Brain microvascular endothelial cell (primary cell): ENCODE measurements around the gene HS3ST3A1.

ENCODE experiments used
- DNase-seq: peaks from one replicate; pipeline ENCODE4 v3.0.0-alpha.2; 2020
- H3K27ac ChIP-seq: fragments of 250-450 bp; sonication (Bioruptor Pico); 2 replicates; pipeline ENCODE4 v1.5.1; 2020; ENCODE audit warnings: mild to moderate bottlenecking, moderate library complexity
- H3K27me3 ChIP-seq: fragments of 250-450 bp; sonication (Bioruptor Pico); replicated peaks from 2 replicates; pipeline ENCODE4 v1.5.1; 2020; ENCODE audit warnings: mild to moderate bottlenecking
- H3K36me3 ChIP-seq: fragments of 250-450 bp; sonication (Bioruptor Pico); replicated peaks from 2 replicates; pipeline ENCODE4 v1.5.1; 2020; ENCODE audit warnings: mild to moderate bottlenecking
- H3K4me3 ChIP-seq: 2 replicates; pipeline ENCODE4 v1.5.1; 2011; ENCODE audit warnings: low read depth, mild to moderate bottlenecking, control low read depth, low read length, moderate library complexity
- CTCF ChIP-seq: IDR thresholded peaks from 2 replicates; pipeline ENCODE4 v1.5.1; 2011; ENCODE audit warnings: low read depth, mild to moderate bottlenecking, moderate library complexity, low read length, control low read depth, inconsistent platforms; ENCODE audit errors: missing control alignments
- in situ Hi-C: cut with HindIII; loops from 2 replicates; pipeline ENCODE4 v1.10.0; 2017; ENCODE audit warnings: low sequenced_read_pairs, low pct_ligation_motif_present

Gene HS3ST3A1

GRCh38 chr17:13462146-13462545, 139.6 kb downstream of the HS3ST3A1 start:
- Histone ChIP-seq H3K4me3 (no peak overlapping the region), H3K27ac (no peak overlapping the region), H3K27me3 (no peaks in the 10 kb centered on the region), H3K36me3 (no peaks in the 10 kb centered on the region)
- in situ Hi-C loops, result no loop called here
- TF ChIP-seq CTCF, result no peak
- no peak for DNase-seq

GRCh38 chr17:13460261-13461000, 141.3 kb downstream of the HS3ST3A1 start:
- Histone ChIP-seq H3K27ac (no peak overlapping the region), H3K36me3 (no peaks in the 10 kb centered on the region), H3K4me3 (no peak overlapping the region), H3K27me3 (no peaks in the 10 kb centered on the region)
- in situ Hi-C loops, result no loop called here
- TF ChIP-seq CTCF, result no peak
- no peak for DNase-seq

GRCh38 chr17:13457783-13458182, 143.9 kb downstream of the HS3ST3A1 start:
- no peak overlapping the region for H3K4me3 ChIP-seq
- DNase-seq, result no peak
- in situ Hi-C loops, result no loop called here
- TF ChIP-seq CTCF, result no peak
- H3K27ac ChIP-seq, result no peak overlapping the region
- no peaks in the 10 kb centered on the region for H3K36me3 ChIP-seq
- H3K27me3 ChIP-seq, result no peaks in the 10 kb centered on the region
